HG03460 (cell line): ENCODE results near the gene SP140.
"Not testable (repeated sequence)": the region's sequence is repeated elsewhere in the genome, so short reads cannot be mapped to it uniquely, and the experiment has no call there.

Experiments
- ATAC-seq: cut with Tn5 transposase; IDR thresholded peaks from one replicate; pipeline ENCODE4 v1.9.1; 2021; ENCODE audit not compliant: unreplicated experiment

SP140 gene

GRCh38 chr2:230224458-230224857 is 1.1 kb upstream of the SP140 start:
- ATAC-seq: no peak

GRCh38 chr2:230226051-230226551 is 565 bp downstream of the SP140 start:
- peak; percentile 78 for ATAC-seq

- ATAC-seq: no peak
Observed at GRCh38 chr2:230227216-230227615, 1.7 kb downstream of the SP140 start.

- no peak for ATAC-seq
Observed at GRCh38 chr2:230230087-230230486, 4.6 kb downstream of the SP140 start.

GRCh38 chr2:230230496-230231200 is 5.1 kb downstream of the SP140 start:
- ATAC-seq: no peak

GRCh38 chr2:230231251-230231650 is 5.7 kb downstream of the SP140 start:
- no peak for ATAC-seq

GRCh38 chr2:230234122-230234722 is 8.7 kb downstream of the SP140 start:
- ATAC-seq: peak; percentile 72

GRCh38 chr2:230234845-230235244 is 9.3 kb downstream of the SP140 start:
- no peak for ATAC-seq

- no peak for ATAC-seq
Observed at GRCh38 chr2:230244211-230244610, 18.7 kb downstream of the SP140 start.

GRCh38 chr2:230246206-230246605 is 20.7 kb downstream of the SP140 start:
- ATAC-seq: no peak

GRCh38 chr2:230250231-230250630 is 24.7 kb downstream of the SP140 start:
- no peak for ATAC-seq

GRCh38 chr2:230254152-230254881 is 28.8 kb downstream of the SP140 start:
- no peak for ATAC-seq

GRCh38 chr2:230256733-230257332 is 31.3 kb downstream of the SP140 start:
- no peak for ATAC-seq

GRCh38 chr2:230258483-230258882 is 32.9 kb downstream of the SP140 start:
- no peak for ATAC-seq

GRCh38 chr2:230262246-230262645 is 36.7 kb downstream of the SP140 start:
- ATAC-seq: no peak

- ATAC-seq: not testable (repeated sequence)
Observed at GRCh38 chr2:230264945-230265344, 39.4 kb downstream of the SP140 start.

- no peak for ATAC-seq
Observed at GRCh38 chr2:230266638-230267037, 41.1 kb downstream of the SP140 start.

GRCh38 chr2:230267059-230267458 is 41.5 kb downstream of the SP140 start:
- no peak for ATAC-seq

GRCh38 chr2:230267556-230267955 is 42.0 kb downstream of the SP140 start:
- ATAC-seq: peak; percentile 62

- peak; percentile 54 for ATAC-seq
Observed at GRCh38 chr2:230268606-230269243, 43.2 kb downstream of the SP140 start.

- no peak for ATAC-seq
Observed at GRCh38 chr2:230269715-230270114, 44.2 kb downstream of the SP140 start.
